Testis (tissue), 3 donors: ENCODE results near the gene NLRP8. TPM values are rescaled to one million over a fixed set of nuclear protein-coding genes. Genes with fewer than 3 reads are reported as not detected.

ENCODE experiments used
- DNase-seq: peaks from one replicate; pipeline ENCODE4 v3.0.0-alpha.2; 2019
- H3K27ac ChIP-seq, 2 donors: fragments of 200-600 bp; sonication (generic); one replicate each; pipeline ENCODE4 v1.5.1; 2019
- H3K27me3 ChIP-seq: fragments of 200-600 bp; sonication (generic); one replicate; pipeline ENCODE4 v1.5.1; 2019
- H3K36me3 ChIP-seq: fragments of 200-600 bp; sonication (generic); one replicate; pipeline ENCODE4 v1.5.1; 2017; ENCODE audit warnings: low read depth; ENCODE audit errors: missing control alignments
- H3K4me1 ChIP-seq: fragments of 200-600 bp; sonication (generic); one replicate; pipeline ENCODE4 v1.5.1; 2019
- H3K4me3 ChIP-seq, 2 donors: fragments of 200-600 bp; sonication (generic); one replicate each; pipeline ENCODE4 v1.5.1; 2017 to 2019
- H3K9me3 ChIP-seq: fragments of 200-600 bp; sonication (generic); one replicate; pipeline ENCODE4 v1.5.1; 2017
- CTCF ChIP-seq, 3 experiments: fragments of 450-650 bp in 2 of 3; fragments of 200-600 bp in 1 of 3; sonication (generic) in 1 of 3; IDR thresholded peaks; one replicate each; pipeline ENCODE4 v1.5.1; 2016 to 2019; ENCODE audit warnings: antibody characterized with exemption in 3 of 3, mild to moderate bottlenecking in 2 of 3, moderate library complexity in 1 of 3
- POLR2A ChIP-seq: fragments of 450-650 bp; IDR thresholded peaks from one replicate; pipeline ENCODE4 v1.6.1; 2017; ENCODE audit warnings: antibody characterized with exemption, mild to moderate bottlenecking, moderate library complexity
- WGBS, 2 donors: methylation state at CpG; one replicate each; pipeline ENCODE4 v1.1.5; 2018; 5-methylcytosine and 5-hydroxymethylcytosine counted together
- intact Hi-C: fragments of 100-400 bp; cut with DNase I; formaldehyde crosslinking; loops from one replicate; pipeline ENCODE4 v1.15.1; 2023; ENCODE audit warnings: low total_unique reads
- polyA plus RNA-seq: library from polyadenylated mRNA; stranded (reverse); fragments of 350-450 nt; fragmentation: Illumina TruSeq; extraction: RNeasy Lipid Tissue Mini Kit (QIAGEN cat#74804); gene quantifications from one replicate; pipeline ENCODE4 v1.2.3, GENCODE V29; 2014; ENCODE audit warnings: low read depth, low replicate concordance; ENCODE audit not compliant: insufficient read depth
- total RNA-seq, 2 donors: library from RNA; depleted of rRNA; stranded (reverse); fragments of >200 nt; gene quantifications; one replicate each; pipeline ENCODE4 v1.2.3, GENCODE V29; 2016

Gene NLRP8
- total and polyA plus RNA-seq, 3 donors from 2014 or later: 0.13 to 0.56 (median 0.39) TPM

DNA sequence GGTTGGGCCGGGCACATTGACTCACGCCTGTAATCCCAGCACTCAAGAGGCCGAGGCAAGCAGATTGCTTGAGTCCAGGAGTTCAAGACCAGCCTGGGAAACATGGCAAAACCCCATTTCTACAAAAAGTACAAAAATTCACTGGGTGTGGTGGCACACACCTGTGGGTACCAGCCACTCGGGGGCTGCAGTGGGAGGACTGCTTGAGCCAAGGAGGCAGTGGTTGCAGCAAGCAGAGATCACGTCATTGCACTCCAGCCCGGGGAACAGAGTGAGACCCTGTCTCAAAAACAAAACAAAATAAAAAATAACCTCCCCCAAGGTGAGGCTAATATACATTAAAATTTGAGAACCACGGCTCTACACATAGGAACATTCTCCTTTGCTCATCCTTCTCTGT lies 40.3 kb upstream of the NLRP8 start:
- WGBS, 2 donors: 81 to 84% methylated on average over 7 of the region's 7 CpGs
- no peak for DNase-seq
- Histone ChIP-seq H3K4me3 (no peak overlapping the region), H3K27me3 (no peaks in the 10 kb centered on the region), H3K27ac (no peak overlapping the region), H3K9me3 (no peaks in the 10 kb centered on the region), H3K36me3 (no peaks in the 10 kb centered on the region), H3K4me1 (no peaks in the 10 kb centered on the region)
- intact Hi-C loops: no loop called here
- no peak for TF ChIP-seq CTCF (IDR thresholded peaks at IDR 0.05)
- TF ChIP-seq POLR2A: no peak

GRCh38 chr19:55907746-55908145 lies 39.9 kb upstream of the NLRP8 start:
- no peaks in the 10 kb centered on the region for H3K27me3 ChIP-seq
- H3K9me3 ChIP-seq: no peaks in the 10 kb centered on the region
- intact Hi-C loops: no loop called here
- DNase-seq: no peak
- no peak for TF ChIP-seq POLR2A
- no peak for TF ChIP-seq CTCF (IDR thresholded peaks at IDR 0.05)
- no peak overlapping the region for H3K27ac ChIP-seq
- WGBS, 2 donors: 81% methylated on average over 3 of the region's 3 CpGs
- H3K4me1 ChIP-seq: no peaks in the 10 kb centered on the region
- H3K4me3 ChIP-seq: no peak overlapping the region
- H3K36me3 ChIP-seq: no peaks in the 10 kb centered on the region

DNA sequence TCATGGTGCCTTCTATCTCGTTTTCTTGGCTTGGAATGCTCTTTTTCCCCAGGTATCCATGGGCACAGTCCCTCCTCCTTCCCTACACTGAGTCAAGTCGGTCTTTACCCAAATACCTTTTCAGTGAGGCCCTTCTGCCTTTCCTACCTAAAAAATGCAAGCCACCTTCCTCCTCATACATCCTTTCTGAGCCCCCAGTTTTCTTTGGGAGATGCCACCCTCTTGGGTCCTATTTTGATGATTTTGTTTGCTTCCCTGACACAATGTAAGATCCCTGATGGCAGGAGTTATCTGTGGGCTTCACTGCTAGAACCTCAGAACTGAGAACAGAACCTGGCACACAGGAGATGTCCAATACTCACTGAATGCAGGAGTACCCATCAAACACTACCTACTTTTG lies 37.8 kb upstream of the NLRP8 start:
- H3K27ac ChIP-seq: no peak overlapping the region
- intact Hi-C loops: no loop called here
- no peaks in the 10 kb centered on the region for H3K4me1 ChIP-seq
- no peaks in the 10 kb centered on the region for H3K9me3 ChIP-seq
- no peaks in the 10 kb centered on the region for H3K36me3 ChIP-seq
- no peaks in the 10 kb centered on the region for H3K27me3 ChIP-seq
- TF ChIP-seq CTCF (IDR thresholded peaks at IDR 0.05) (no peak), POLR2A (no peak)
- no peak overlapping the region for H3K4me3 ChIP-seq
- 53 to 54% methylated on average over 2 of the region's 2 CpGs for WGBS, 2 donors
- no peak for DNase-seq

- Histone ChIP-seq H3K4me3 (no peak overlapping the region), H3K27me3 (no peaks in the 10 kb centered on the region), H3K36me3 (no peaks in the 10 kb centered on the region), H3K27ac (no peak overlapping the region), H3K9me3 (no peaks in the 10 kb centered on the region), H3K4me1 (no peaks in the 10 kb centered on the region)
- TF ChIP-seq POLR2A (no peak), CTCF (IDR thresholded peaks at IDR 0.05) (no peak)
- 84 to 89% methylated on average over 7 of the region's 7 CpGs for WGBS, 2 donors
- intact Hi-C loops: no loop called here
- no peak for DNase-seq
Measured at GRCh38 chr19:55912916-55913315, 34.7 kb upstream of the NLRP8 start.

- Histone ChIP-seq H3K4me1 (no peaks in the 10 kb centered on the region), H3K27ac (no peak overlapping the region), H3K4me3 (no peak overlapping the region), H3K36me3 (no peaks in the 10 kb centered on the region), H3K27me3 (no peaks in the 10 kb centered on the region), H3K9me3 (no peaks in the 10 kb centered on the region)
- no peak for TF ChIP-seq CTCF (IDR thresholded peaks at IDR 0.05)
- no peak for TF ChIP-seq POLR2A
- intact Hi-C loops: no loop called here
- no peak for DNase-seq
- WGBS, 2 donors: 56 to 58% methylated on average over 9 of the region's 9 CpGs
Measured at GRCh38 chr19:55913643-55914268, 33.9 kb upstream of the NLRP8 start.
